Stimulated activated naive CD8-positive, alpha-beta T cell treated with anti-CD3 and anti-CD28 coated beads, Interleukin-15, Interleukin-2, amounts not matched to agents 100 ng/mL and 50 ng/mL, for 24 hours (primary cell): ENCODE data around the gene CD109.
"Not testable (repeated sequence)": the region's sequence is repeated elsewhere in the genome, so short reads cannot be mapped to it uniquely, and the experiment has no call there.

ENCODE experiments used
- H3K27ac Mint-ChIP-seq: one replicate; pipeline ENCODE4 v1.8.0; 2021; ENCODE audit warnings: mild to moderate bottlenecking, mixed read lengths
- H3K27me3 Mint-ChIP-seq: one replicate; pipeline ENCODE4 v1.8.0; 2021; ENCODE audit warnings: mixed read lengths
- H3K36me3 Mint-ChIP-seq: one replicate; pipeline ENCODE4 v1.8.0; 2021; ENCODE audit warnings: low read depth, mixed read lengths
- H3K4me1 Mint-ChIP-seq: one replicate; pipeline ENCODE4 v1.8.0; 2021; ENCODE audit warnings: low read depth, mixed read lengths
- H3K4me3 Mint-ChIP-seq: one replicate; pipeline ENCODE4 v1.8.0; 2021; ENCODE audit warnings: mild to moderate bottlenecking, mixed read lengths
- H3K9me3 Mint-ChIP-seq: one replicate; pipeline ENCODE4 v1.8.0; 2021; ENCODE audit warnings: mixed read lengths

Gene CD109

DNA sequence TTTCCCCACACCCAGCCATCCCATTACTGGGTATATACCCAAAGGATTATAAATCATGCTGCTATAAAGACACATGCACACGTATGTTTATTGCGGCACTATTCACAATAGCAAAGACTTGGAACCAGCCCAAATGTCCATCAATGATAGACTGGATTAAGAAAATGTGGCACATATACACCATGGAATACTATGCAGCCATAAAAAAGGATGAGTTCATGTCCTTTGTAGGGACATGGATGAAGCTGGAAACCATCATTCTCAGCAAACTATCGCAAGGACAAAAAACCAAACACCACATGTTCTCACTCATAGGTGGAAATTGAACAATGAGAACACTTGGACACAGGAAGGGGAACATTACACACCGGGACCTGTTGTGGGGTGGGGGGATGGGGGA, 110.0 kb downstream of the CD109 start:
- H3K36me3 Mint-ChIP-seq, H3K4me1 Mint-ChIP-seq, H3K27ac Mint-ChIP-seq, H3K4me3 Mint-ChIP-seq, H3K9me3 Mint-ChIP-seq, H3K27me3 Mint-ChIP-seq: not testable (repeated sequence)

- Mint-ChIP-seq H3K4me3 (no peak overlapping the region), H3K27me3 (no peaks in the 10 kb centered on the region), H3K4me1 (no peaks in the 10 kb centered on the region), H3K9me3 (no peaks in the 10 kb centered on the region), H3K36me3 (no peaks in the 10 kb centered on the region), H3K27ac (no peak overlapping the region)
Observed at GRCh38 chr6:73811706-73812105, 115.7 kb downstream of the CD109 start.

GRCh38 chr6:73817253-73817652, 121.2 kb downstream of the CD109 start:
- Mint-ChIP-seq H3K4me1 (no peaks in the 10 kb centered on the region), H3K27me3 (no peaks in the 10 kb centered on the region), H3K4me3 (no peak overlapping the region), H3K9me3 (no peaks in the 10 kb centered on the region), H3K27ac (no peak overlapping the region), H3K36me3 (peaks cover 15% of the 10 kb centered on the region)

GRCh38 chr6:73823046-73823735, 127.2 kb downstream of the CD109 start:
- Mint-ChIP-seq H3K4me3 (no peak overlapping the region), H3K36me3 (peaks cover 13% of the 10 kb centered on the region), H3K27me3 (no peaks in the 10 kb centered on the region), H3K27ac (no peak overlapping the region), H3K4me1 (no peaks in the 10 kb centered on the region), H3K9me3 (no peaks in the 10 kb centered on the region)

DNA sequence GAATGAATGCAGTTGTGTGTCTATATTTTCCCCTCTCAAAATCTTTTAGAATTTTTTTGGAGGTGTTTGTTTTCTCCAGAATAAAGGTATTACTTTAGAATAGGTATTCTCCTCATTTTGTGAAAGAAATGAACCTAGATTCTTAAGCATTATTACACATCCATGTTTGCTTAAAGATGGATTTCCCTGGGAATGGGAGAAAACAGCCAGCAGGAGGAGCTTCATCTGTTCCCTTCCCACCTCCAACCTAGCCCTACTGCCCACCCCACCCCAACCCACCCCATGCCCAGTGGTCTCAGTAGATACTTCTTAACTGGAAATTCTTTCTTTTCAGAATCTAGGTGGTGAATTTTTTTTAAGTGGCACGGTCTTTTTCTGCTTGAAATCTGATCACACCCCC, 127.8 kb downstream of the CD109 start:
- H3K27ac Mint-ChIP-seq: no peak overlapping the region
- H3K4me3 Mint-ChIP-seq: no peak overlapping the region
- H3K27me3 Mint-ChIP-seq: no peaks in the 10 kb centered on the region
- no peaks in the 10 kb centered on the region for H3K9me3 Mint-ChIP-seq
- peaks cover 12% of the 10 kb centered on the region for H3K36me3 Mint-ChIP-seq
- no peaks in the 10 kb centered on the region for H3K4me1 Mint-ChIP-seq

GRCh38 chr6:73826571-73826970, 130.6 kb downstream of the CD109 start:
- Mint-ChIP-seq H3K4me1 (no peaks in the 10 kb centered on the region), H3K9me3 (no peaks in the 10 kb centered on the region), H3K36me3 (no peaks in the 10 kb centered on the region), H3K27ac (no peak overlapping the region), H3K4me3 (no peak overlapping the region), H3K27me3 (no peaks in the 10 kb centered on the region)

GRCh38 chr6:73830119-73830518, 134.1 kb downstream of the CD109 start:
- Mint-ChIP-seq H3K4me3 (no peak overlapping the region), H3K4me1 (no peaks in the 10 kb centered on the region), H3K27me3 (no peaks in the 10 kb centered on the region), H3K36me3 (no peaks in the 10 kb centered on the region), H3K9me3 (no peaks in the 10 kb centered on the region), H3K27ac (no peak overlapping the region)

DNA sequence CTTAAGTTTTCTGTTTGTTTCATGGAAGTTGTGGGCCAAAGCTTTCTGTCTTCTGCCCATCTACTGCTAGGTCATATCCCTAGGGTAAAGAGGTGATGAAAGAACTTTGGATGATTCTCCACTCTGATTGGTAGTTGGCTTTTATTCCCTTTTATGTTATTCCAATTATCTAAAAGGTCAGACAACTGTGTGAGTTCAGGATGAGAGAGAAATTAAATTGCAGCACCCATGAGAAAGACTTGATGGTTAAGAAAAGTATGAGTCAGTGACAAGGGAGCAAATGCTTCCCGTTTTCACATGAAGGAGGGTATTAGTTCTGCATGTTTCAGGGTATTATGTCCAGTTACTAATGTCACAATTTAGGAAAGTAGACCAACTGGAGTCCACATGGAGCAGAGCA, 136.3 kb downstream of the CD109 start:
- H3K4me1 Mint-ChIP-seq: no peaks in the 10 kb centered on the region
- H3K9me3 Mint-ChIP-seq: no peaks in the 10 kb centered on the region
- H3K27ac Mint-ChIP-seq: no peak overlapping the region
- no peaks in the 10 kb centered on the region for H3K36me3 Mint-ChIP-seq
- H3K4me3 Mint-ChIP-seq: no peak overlapping the region
- H3K27me3 Mint-ChIP-seq: no peaks in the 10 kb centered on the region

DNA sequence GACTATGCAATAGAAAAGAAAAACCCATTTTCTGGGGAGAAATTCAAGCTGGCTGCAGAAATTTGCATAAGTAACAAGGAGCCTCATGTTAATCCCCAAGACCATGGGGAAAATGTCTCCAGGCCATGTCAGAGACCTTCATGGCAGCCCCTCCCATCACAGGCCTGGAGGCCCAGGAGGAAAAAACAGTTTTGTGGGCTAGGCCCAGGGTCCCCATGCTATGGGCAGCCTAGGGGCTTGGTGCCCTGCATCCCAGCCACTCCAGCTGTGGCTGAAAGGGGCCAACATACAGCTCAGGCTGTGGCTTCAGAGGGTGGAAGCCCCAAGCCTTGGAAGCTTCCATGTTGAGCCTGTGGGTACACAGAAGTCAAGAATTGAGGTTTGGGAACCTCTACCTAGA, 148.7 kb downstream of the CD109 start:
- H3K4me1 Mint-ChIP-seq, H3K27me3 Mint-ChIP-seq, H3K27ac Mint-ChIP-seq, H3K36me3 Mint-ChIP-seq, H3K4me3 Mint-ChIP-seq: not testable (repeated sequence)
- H3K9me3 Mint-ChIP-seq: peaks cover 16% of the 10 kb centered on the region

GRCh38 chr6:73851048-73851447, 155.0 kb downstream of the CD109 start:
- H3K9me3 Mint-ChIP-seq, H3K27ac Mint-ChIP-seq, H3K4me3 Mint-ChIP-seq, H3K36me3 Mint-ChIP-seq, H3K4me1 Mint-ChIP-seq, H3K27me3 Mint-ChIP-seq: not testable (repeated sequence)

DNA sequence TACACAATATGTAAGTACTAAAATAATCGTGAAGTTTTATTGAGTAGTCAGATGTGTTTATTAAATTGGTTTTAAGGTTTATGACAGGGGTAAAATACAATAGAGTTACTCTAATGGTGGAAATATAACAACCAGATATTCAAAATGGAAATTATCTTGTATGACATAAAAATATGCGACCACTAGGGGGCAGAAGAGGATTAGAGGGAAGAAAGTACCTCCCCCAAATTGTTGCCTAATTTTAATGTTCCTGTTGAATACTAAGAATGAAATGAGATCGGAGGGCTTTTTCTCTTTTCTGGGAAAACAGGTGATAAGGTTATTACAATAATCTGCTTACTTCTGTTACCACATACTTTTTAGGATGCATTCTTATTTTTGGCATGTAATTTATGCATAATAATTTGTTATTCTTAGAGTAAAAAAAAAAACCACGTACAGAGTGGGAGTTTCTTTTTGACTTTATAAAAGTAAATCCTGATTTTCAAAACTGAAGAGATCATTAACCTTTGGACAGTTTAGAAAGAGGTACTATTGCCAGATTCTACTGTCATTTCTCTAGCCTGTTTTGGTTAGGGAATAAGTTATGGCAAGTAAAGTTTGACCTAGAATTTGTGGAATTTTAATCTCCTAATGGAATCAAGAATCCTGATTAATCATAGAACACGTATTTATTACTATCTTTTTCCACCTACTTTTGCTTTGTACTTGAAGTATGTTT, 159.2 kb downstream of the CD109 start:
- H3K36me3 Mint-ChIP-seq: no peaks in the 10 kb centered on the region
- no peak overlapping the region for H3K4me3 Mint-ChIP-seq
- no peaks in the 10 kb centered on the region for H3K4me1 Mint-ChIP-seq
- no peaks in the 10 kb centered on the region for H3K27me3 Mint-ChIP-seq
- H3K27ac Mint-ChIP-seq: no peak overlapping the region
- no peaks in the 10 kb centered on the region for H3K9me3 Mint-ChIP-seq

GRCh38 chr6:73857341-73857890, 161.4 kb downstream of the CD109 start:
- H3K36me3 Mint-ChIP-seq: no peaks in the 10 kb centered on the region
- H3K4me3 Mint-ChIP-seq: no peak overlapping the region
- H3K27ac Mint-ChIP-seq: no peak overlapping the region
- H3K27me3 Mint-ChIP-seq: no peaks in the 10 kb centered on the region
- H3K9me3 Mint-ChIP-seq: no peaks in the 10 kb centered on the region
- no peaks in the 10 kb centered on the region for H3K4me1 Mint-ChIP-seq

GRCh38 chr6:73858376-73858775, 162.4 kb downstream of the CD109 start:
- Mint-ChIP-seq H3K4me1 (no peaks in the 10 kb centered on the region), H3K9me3 (no peaks in the 10 kb centered on the region), H3K36me3 (no peaks in the 10 kb centered on the region), H3K27me3 (no peaks in the 10 kb centered on the region), H3K27ac (no peak overlapping the region), H3K4me3 (no peak overlapping the region)

GRCh38 chr6:73860303-73860702, 164.3 kb downstream of the CD109 start:
- Mint-ChIP-seq H3K9me3 (no peaks in the 10 kb centered on the region), H3K27me3 (no peaks in the 10 kb centered on the region), H3K4me1 (no peaks in the 10 kb centered on the region), H3K27ac (no peak overlapping the region), H3K36me3 (no peaks in the 10 kb centered on the region), H3K4me3 (no peak overlapping the region)

DNA sequence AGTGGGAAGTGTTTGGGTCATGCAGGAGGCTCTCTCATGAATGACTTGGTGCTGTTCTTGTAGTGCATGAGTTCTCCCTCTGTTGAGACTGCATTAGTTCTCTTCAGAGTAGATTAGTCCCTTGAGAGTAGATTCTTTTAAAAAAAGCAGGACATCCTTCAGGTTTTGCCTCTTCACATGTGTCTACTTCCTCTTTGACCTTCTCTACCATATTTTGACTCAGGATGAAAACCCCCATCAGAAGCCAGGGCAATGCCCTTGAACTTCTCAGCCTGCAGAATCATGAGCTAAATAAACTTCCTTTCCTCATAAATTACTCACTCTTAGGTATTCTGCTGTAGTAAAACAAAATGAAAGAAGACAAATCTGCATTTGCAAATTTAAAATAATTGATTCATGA, 170.3 kb downstream of the CD109 start:
- no peaks in the 10 kb centered on the region for H3K9me3 Mint-ChIP-seq
- no peak overlapping the region for H3K4me3 Mint-ChIP-seq
- no peaks in the 10 kb centered on the region for H3K27me3 Mint-ChIP-seq
- H3K4me1 Mint-ChIP-seq: no peaks in the 10 kb centered on the region
- H3K27ac Mint-ChIP-seq: no peak overlapping the region
- no peaks in the 10 kb centered on the region for H3K36me3 Mint-ChIP-seq

DNA sequence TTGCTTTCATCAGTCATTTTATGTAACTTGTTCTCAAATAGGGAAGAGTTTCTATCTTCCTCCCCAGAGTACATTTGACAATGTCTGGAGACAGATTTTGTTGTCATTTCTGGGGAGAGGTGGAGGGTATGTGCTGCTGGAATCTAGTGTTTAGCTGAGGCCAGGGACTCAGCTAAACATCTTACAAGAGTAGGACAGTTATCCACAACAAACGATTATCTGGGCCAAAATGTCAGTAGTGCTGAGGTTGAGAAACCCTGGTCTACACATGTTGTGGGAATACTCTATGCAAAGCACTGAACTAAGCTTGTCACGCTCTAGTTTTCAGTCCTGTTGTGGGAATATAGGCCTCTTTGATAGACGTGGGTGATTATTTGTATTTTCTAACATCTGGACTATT, 171.4 kb downstream of the CD109 start:
- H3K27me3 Mint-ChIP-seq: peaks cover 2% of the 10 kb centered on the region
- no peak overlapping the region for H3K4me3 Mint-ChIP-seq
- H3K27ac Mint-ChIP-seq: no peak overlapping the region
- H3K9me3 Mint-ChIP-seq: no peaks in the 10 kb centered on the region
- H3K4me1 Mint-ChIP-seq: no peaks in the 10 kb centered on the region
- H3K36me3 Mint-ChIP-seq: no peaks in the 10 kb centered on the region
